D721Med (cell line): ENCODE data around the gene POU3F3.

Experiments used
- DNase-seq: peaks from one replicate; pipeline ENCODE4 v3.0.0; 2011; ENCODE audit warnings: low spot score; ENCODE audit not compliant: insufficient read length
- FAIRE-seq: peaks from 2 replicates; lab custom pipeline; 2011; peaks lifted over from hg19 to GRCh38; lab: Jason Lieb, UNC
- TF ChIP-seq, protein P1 (sequence below): IDR thresholded peaks from 2 replicates; pipeline ENCODE4 v1.5.1; 2012; ENCODE audit warnings: mild to moderate bottlenecking, control low read depth; ENCODE audit not compliant: insufficient read depth; ENCODE audit errors: missing control alignments

The POU3F3 gene

DNA sequence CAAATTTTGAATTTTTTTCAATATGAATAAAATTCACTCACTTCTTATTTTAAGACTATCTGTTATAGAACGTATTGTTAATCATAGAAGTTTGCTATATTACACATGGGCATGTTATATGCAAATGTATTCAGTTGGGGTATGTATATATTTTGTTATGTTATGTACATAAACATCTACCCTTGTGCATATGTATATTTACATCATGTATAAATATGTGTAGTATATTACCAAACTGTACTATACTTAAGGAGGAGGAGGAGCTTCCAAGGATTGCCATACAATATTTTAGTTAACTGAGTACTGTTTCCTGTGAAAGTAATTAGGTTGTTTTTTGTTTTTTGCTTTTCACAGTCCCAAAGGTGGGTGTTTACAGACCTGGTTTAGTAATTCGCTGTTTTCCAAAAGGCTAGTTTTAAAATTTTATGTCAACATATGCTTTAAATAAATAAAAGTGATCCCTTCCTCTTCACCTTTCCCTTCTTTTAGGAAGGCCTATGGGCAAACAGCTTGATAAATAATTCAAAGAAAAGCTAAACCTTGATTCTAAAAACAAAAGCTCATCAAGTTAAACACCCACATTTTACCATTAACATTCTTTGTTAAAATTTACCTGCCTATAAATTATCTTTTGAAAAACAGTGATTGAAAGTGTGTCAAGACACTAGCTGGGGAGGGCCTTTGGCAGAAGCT is 12.9 kb upstream of the POU3F3 start:
- TF ChIP-seq, protein P1, sequence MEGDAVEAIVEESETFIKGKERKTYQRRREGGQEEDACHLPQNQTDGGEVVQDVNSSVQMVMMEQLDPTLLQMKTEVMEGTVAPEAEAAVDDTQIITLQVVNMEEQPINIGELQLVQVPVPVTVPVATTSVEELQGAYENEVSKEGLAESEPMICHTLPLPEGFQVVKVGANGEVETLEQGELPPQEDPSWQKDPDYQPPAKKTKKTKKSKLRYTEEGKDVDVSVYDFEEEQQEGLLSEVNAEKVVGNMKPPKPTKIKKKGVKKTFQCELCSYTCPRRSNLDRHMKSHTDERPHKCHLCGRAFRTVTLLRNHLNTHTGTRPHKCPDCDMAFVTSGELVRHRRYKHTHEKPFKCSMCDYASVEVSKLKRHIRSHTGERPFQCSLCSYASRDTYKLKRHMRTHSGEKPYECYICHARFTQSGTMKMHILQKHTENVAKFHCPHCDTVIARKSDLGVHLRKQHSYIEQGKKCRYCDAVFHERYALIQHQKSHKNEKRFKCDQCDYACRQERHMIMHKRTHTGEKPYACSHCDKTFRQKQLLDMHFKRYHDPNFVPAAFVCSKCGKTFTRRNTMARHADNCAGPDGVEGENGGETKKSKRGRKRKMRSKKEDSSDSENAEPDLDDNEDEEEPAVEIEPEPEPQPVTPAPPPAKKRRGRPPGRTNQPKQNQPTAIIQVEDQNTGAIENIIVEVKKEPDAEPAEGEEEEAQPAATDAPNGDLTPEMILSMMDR, result no peak

DNA sequence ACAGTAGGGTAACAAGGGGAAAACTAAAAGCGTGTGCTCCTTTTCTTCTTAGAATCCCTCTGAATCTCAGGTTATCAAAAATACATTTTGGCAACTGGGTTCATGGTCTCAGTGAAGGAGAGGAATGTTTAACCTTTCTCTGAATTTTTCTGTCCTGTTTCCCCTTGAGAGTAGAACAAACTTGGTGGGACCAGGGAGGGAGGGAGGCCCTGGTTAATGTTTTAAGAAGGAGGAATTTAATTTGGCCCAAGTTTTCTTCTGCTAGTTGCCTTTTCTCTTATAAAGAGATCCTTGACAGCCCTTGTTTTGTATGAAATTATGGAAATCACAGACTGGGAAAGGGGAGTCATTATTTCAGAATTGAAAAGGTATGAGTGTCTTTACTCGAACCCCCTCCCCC is 12.2 kb upstream of the POU3F3 start:
- FAIRE-seq (no peak), DNase-seq (no peak)
- TF ChIP-seq, protein P1, result no peak

More for the DNA sequence above, 12.9 kb upstream of the POU3F3 start:
- no peak for FAIRE-seq
- DNase-seq, result no peak

DNA sequence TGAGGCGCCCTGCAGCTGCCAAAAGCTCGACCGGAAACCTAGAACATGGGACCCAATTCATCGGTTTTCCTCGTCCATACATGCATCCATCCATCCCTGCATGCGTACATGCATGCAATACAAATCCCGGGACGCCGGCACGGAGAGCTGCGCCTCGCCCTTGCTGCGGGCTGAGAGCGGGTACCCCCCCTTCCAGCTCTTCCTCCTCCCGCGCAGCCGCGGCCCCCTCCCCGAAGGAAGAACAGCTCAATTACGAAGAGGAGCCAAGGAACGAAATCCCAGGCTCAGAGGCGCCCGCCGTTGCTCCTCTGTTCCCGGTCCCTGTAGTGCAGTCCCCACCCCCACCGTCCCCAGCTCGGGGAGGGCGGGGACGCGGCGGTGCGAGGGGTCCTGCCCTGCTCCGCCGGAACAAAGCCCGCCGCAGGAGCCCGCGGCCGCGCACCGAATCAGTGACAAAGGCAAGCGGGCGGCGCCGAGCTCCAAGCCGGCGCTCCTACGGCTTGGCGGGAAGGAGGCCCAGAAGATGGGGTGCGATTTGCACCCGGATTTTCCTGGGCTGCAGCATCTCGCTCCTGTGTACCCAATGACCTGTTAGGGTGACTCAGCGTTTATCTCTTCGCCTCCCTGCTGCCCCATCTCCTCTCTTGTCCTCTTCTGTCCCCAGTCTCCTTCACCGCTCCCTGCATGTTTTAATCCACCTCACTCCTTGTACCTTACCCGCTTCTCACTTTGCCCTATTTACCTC is 8.9 kb upstream of the POU3F3 start:
- TF ChIP-seq, protein P1, result no peak
- FAIRE-seq (no peak), DNase-seq (no peak)

DNA sequence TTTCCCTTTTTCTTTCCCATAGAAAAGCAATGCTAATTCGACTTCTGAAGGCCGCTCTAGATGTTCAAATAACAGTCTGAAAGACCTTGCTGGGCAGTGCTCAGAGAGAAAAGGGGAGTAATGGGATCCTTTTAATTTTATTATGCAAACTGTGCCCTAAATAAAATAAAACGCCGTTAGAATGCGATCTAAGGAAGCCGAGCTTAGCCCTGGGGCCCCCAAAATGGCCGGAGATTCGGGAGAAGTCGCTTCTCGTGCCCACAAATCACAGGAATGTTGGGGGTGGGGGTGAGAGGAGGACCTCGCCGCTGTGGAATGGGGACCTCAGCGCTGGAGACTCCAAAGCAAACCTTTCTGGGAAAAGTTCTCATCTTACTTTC is 8.4 kb upstream of the POU3F3 start:
- TF ChIP-seq, protein P1, result no peak
- DNase-seq (no peak), FAIRE-seq (no peak)

DNA sequence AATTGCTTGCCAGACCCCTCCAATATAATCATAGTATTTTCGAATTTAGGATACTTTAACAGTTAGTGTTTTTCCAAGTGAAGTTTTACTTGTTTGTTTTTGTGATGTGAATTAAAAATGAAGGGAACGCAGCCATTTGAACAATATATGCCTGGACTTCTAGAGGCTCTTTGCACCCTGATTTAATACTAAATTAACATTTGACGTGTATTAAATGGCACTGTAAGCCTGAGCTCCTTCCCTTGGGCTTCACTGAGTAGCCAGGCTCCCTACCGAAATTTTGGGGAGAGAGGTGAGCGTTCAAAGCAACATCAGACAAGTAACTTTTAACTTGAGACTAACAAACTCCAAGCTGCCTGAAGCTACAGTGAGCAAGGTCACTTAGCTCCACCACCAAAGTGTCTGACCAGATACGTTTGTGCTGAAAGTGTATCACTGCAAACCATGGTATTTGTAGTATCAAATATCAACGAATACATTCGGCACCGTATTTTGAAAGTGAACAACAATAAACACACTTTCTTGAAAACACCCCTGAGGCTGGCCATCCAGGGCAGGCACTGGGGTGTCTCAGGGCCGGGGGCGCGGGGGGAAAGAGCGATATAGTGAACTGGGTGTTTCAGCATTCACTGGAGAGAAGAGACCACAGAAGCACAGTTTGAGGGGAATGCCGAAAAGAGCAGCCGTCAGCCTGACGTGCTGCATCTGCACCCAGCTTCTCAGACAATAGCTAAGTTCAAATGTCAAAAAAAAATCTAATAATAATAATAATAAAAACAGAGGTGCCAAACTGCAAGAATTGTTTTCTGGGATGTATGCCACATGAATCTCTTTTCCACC is 7.7 kb upstream of the POU3F3 start:
- DNase-seq (no peak), FAIRE-seq (no peak)
- TF ChIP-seq, protein P1, result no peak

DNA sequence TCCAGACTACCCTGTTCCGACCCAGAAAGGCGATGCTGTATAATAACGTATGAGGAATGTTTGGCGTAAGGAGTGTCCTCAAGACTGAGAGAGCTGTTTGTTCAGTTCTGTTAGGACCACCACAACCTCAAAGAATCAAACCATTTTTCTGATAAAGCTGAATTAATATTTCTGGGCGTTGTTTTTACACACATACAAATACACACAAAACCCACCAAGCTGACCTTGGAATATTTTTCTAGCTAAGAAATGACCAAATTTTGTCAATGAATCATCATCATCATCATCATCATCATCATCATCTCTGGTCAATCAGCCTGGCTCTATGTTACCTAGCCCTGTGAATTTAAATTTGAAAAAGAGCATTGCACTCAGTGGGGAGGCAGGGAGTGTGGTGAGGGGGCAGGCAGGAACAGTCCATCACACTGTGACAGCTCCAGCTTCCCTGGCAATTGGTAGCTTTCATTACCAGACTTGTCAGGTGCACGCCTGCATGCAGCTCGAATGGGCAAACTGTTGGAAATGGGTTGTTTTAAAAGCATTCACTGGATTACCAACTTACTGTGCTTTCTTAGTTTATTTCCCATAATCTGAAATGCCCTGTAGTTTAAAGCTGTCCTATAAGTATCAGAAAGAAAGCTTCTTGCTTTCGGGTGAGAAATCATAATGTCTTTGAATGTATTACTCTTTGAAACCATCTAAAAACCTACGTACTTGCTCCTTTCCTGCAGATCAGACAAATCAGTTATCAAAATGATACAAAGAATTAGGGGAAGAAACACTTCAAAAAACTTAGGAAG is 6.9 kb upstream of the POU3F3 start:
- DNase-seq (no peak), FAIRE-seq (no peak)
- TF ChIP-seq, protein P1, result no peak
